SW480 (cell line): ENCODE results near the gene HDAC7.

ENCODE experiments used
- DNase-seq: peaks from one replicate; pipeline ENCODE4 v3.0.0-alpha.2; 2016; ENCODE audit warnings: low spot score

The HDAC7 gene

GRCh38 chr12:47793015-47793681 lies 26.6 kb downstream of the HDAC7 start:
- DNase-seq: no peak

GRCh38 chr12:47791874-47792273 lies 27.8 kb downstream of the HDAC7 start:
- no peak for DNase-seq

- DNase-seq: no peak
Measured at GRCh38 chr12:47791351-47791746, 28.4 kb downstream of the HDAC7 start.

GRCh38 chr12:47790676-47791350 lies 28.9 kb downstream of the HDAC7 start:
- no peak for DNase-seq

GRCh38 chr12:47789712-47790489 lies 29.8 kb downstream of the HDAC7 start:
- DNase-seq: no peak

GRCh38 chr12:47789141-47789540 lies 30.6 kb downstream of the HDAC7 start:
- DNase-seq: no peak

- DNase-seq: no peak
Measured at GRCh38 chr12:47787596-47788319, 31.9 kb downstream of the HDAC7 start.

GRCh38 chr12:47786662-47787280 lies 32.9 kb downstream of the HDAC7 start:
- DNase-seq: no peak

GRCh38 chr12:47785887-47786661 lies 33.6 kb downstream of the HDAC7 start:
- DNase-seq: no peak

GRCh38 chr12:47785036-47785886 lies 34.4 kb downstream of the HDAC7 start:
- DNase-seq: no peak

GRCh38 chr12:47783821-47784819 lies 35.6 kb downstream of the HDAC7 start:
- no peak for DNase-seq

GRCh38 chr12:47783024-47783755 lies 36.5 kb downstream of the HDAC7 start:
- DNase-seq: no peak

- no peak for DNase-seq
Measured at GRCh38 chr12:47782372-47782770, 37.3 kb downstream of the HDAC7 start.

GRCh38 chr12:47781479-47782371 lies 38.0 kb downstream of the HDAC7 start:
- DNase-seq: peak; percentile 36

- no peak for DNase-seq
Measured at GRCh38 chr12:47779943-47780504, 39.7 kb downstream of the HDAC7 start.

GRCh38 chr12:47779301-47779942 lies 40.3 kb downstream of the HDAC7 start:
- peak; percentile 77 for DNase-seq
